Fibroblast of skin of left biceps (primary cell): ENCODE results near the gene CDH23.

Experiments
- DNase-seq, 2 experiments: peaks; one replicate each; pipeline ENCODE4 v3.0.0-alpha.2; 2013; ENCODE audit warnings: low read depth in 2 of 2

CDH23 gene

GRCh38 chr10:71603754-71604153 is 207.0 kb downstream of the CDH23 start:
- DNase-seq: no peak

DNA sequence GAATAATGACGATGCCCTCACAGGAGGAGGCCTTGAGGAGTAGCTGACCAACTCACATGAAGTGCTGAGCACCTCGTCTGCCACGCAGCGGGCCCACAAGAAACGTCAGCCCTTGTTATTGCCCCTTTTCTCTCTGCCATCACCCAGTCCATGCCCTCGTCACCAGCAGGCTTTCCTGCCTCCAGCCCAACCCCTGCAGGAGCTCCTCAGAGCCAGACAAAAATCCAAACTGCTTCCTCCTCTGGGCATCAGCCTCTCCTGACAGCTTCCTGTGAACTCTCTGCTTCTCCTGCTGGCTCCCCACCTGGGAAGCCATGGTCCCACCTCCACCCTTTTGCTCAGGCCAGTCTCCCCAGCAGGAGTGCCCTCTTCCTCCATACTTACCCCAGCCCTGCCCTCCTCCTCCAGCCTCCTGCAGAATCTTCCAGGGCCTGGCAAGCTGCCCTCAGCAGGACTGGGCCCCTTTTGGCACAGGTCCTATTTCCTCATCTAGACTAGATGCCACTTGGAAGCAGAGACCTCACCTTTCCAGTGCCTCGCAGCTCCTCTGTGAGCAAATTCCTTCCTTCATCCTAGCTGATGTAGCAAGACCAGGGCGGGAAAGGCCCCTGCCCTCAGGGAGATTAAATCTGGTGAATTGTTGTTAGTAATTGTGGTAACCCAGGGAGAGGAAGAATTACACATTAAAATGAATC is 207.8 kb downstream of the CDH23 start:
- no peak for DNase-seq

DNA sequence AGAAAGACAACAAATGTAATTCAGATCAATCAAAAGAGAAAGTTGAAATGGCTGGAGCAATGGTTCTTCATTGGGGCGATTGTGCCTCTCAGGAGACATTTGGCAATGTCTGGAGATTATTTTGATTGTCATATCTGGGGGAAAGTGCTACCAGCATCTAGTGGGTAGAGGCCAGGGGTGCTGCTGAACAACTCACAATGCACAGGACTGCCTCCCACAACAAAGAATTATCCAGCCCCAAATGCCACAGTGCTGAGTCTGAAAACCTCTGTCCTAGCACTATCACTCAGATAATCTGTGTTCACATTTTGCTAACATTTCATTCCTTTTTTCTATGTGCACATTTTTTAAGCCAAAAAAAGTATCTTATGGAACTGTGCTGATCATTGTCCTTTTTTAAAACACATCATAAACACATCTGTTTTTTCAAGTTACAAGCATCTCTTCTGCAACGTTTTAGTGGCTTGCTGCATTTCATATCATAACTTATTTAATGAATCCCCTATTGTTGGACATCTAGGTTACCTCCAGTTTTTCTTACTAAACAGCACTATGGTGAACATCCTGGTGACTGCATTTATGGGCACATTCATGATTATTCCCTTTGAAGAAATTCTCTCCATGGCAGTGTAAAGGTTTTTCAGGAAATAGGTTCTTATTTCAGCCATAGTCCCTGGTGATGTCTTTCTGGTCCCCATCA is 208.7 kb downstream of the CDH23 start:
- no peak for DNase-seq

- no peak for DNase-seq
Measured at GRCh38 chr10:71606257-71607081, 209.7 kb downstream of the CDH23 start.

GRCh38 chr10:71607082-71607443 is 210.3 kb downstream of the CDH23 start:
- no peak for DNase-seq

GRCh38 chr10:71608819-71609768 is 212.4 kb downstream of the CDH23 start:
- DNase-seq: no peak

DNA sequence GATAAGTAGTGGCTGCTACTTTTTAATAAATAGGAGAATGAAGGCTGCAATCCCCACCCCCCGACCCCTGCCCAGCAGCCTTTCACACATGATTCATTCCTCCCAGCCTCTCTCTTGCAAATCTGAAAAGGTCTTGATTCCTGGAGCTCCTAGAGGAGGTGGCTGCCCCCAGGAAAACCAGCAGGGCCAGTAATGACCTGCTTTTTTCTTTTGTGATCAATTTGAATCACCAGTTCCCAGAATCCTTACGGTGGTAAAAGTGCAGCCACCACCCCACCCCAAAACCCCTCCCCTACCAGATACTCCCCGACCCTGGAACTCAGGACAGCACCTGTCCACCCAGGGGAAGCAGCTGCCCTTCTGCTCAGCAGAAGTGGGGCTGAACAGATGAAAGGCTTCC is 213.9 kb downstream of the CDH23 start:
- DNase-seq: no peak

- DNase-seq: no peak
Measured at GRCh38 chr10:71611131-71611530, 214.4 kb downstream of the CDH23 start.

- no peak for DNase-seq
Measured at GRCh38 chr10:71611709-71612422, 215.1 kb downstream of the CDH23 start.

GRCh38 chr10:71613261-71613777 is 216.6 kb downstream of the CDH23 start:
- no peak for DNase-seq

GRCh38 chr10:71613877-71614276 is 217.2 kb downstream of the CDH23 start:
- no peak for DNase-seq

DNA sequence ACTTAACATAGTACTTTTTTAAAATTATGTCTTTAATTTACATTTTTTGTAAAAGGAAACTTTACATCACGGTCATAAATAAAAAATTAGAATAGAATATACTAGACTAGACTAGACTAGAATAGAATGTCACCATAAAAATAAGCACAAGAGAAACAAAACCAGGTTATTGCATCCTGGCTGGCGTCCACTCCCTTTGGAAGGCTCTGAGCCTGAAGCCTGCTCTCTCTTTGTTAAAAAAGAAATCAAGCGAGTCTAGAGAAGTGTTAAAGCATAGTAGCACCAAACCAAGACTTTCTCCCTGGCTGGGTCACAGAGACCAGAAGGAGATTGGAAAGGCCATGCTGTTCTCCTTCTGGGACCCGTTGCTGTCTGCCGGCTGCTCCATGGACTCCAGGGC is 218.2 kb downstream of the CDH23 start:
- DNase-seq: no peak

DNA sequence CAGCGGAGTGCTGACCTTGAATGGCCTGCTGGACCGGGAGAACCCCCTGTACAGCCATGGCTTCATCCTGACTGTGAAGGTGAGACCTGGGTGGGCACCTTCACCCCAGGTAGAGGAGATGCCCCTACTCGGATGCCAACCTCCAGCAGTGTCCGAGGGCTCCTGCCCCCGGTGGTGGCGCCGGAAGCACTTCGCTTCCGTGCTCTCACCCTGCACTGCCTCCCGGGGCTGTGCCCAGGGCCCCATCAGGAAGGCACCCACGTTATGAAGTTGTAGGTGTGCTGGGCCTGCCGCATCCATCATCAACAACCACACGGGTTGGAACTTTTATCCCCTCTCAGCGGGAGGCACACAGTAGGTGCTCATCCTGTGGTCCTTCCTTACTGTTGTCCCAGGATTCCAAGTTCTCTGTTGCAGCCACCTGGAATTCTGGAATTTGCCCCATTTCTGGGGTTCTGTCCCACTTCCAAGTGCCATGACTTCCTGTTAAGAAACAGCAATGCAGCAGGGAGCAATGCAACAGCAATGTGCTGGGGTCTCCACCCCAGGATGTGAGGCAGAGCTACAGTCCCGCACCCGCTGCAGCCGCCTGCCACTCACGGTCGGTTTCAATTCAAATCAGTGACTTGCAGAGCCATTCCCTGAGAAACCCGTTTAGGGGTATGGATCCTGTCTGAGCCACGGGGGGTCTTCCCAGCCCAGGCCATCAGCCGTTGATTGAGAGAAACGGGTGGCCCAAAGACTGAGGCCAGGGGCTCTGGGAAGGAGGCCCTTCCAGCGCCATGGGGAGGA is 219.0 kb downstream of the CDH23 start:
- no peak for DNase-seq

- no peak for DNase-seq
Measured at GRCh38 chr10:71616817-71617654, 220.3 kb downstream of the CDH23 start.

DNA sequence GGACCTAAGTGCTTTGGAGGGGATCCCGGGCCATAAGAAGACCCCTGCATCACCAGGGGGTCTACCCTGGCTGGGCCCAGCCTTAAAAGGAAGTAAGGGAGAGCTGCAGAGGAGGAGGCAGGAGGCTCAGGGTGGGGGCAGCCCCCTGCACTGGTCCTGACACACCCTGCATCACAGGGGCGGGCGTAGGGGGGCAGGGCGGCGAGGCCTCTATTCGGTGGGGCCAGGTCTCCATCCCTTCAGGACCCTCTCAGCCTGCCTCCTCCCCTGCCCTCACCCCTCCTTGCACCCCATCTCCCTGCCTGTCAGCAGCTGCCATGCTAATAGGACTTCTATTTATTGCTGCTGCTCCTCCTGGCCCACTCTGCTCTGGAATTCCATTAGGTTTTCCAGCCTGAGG is 221.5 kb downstream of the CDH23 start:
- no peak for DNase-seq

DNA sequence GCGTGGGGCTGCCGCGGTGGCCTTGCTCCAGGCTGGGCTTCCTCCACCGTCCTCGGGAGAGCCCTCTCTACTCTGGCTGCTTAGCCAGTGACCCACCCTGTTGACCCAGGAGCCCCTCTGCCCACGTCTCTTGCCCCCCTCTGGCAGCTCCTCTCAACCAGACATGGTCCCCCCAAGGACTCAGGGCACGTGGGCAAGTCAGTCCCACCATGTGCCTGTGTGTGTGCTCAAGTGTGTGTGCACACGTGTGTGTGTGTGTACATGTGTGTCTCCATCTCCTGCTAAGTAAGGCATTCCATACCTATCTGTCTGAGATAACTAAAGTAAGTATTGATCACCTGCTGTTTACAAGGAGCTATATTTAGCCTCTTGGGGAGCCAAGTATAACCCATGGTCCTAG is 221.9 kb downstream of the CDH23 start:
- DNase-seq: no peak

GRCh38 chr10:71620642-71621041 is 223.9 kb downstream of the CDH23 start:
- no peak for DNase-seq

- DNase-seq: no peak
Measured at GRCh38 chr10:71621231-71622153, 224.8 kb downstream of the CDH23 start.
